Left hindlimb (tissue), 1 donor: Measurements from ENCODE around the gene IRAK2.

Source experiments
- DNase-seq: peaks from one replicate; pipeline ENCODE4 v3.0.0-alpha.2; 2018

The IRAK2 gene

GRCh38 chr3:10228248-10228950 is 63.7 kb downstream of the IRAK2 start:
- DNase-seq = no peak

GRCh38 chr3:10229576-10229975 is 64.9 kb downstream of the IRAK2 start:
- no peak for DNase-seq

- no peak for DNase-seq
Measured at GRCh38 chr3:10232137-10232536, 67.4 kb downstream of the IRAK2 start.

- no peak for DNase-seq
Measured at GRCh38 chr3:10233988-10234387, 69.3 kb downstream of the IRAK2 start.

GRCh38 chr3:10234526-10235230 is 70.0 kb downstream of the IRAK2 start:
- no peak for DNase-seq

- DNase-seq = no peak
Measured at GRCh38 chr3:10235551-10235950, 70.8 kb downstream of the IRAK2 start.

- no peak for DNase-seq
Measured at GRCh38 chr3:10238345-10239183, 73.8 kb downstream of the IRAK2 start.

- DNase-seq = no peak
Measured at GRCh38 chr3:10240799-10241198, 76.1 kb downstream of the IRAK2 start.

GRCh38 chr3:10242182-10243065 is 77.7 kb downstream of the IRAK2 start:
- no peak for DNase-seq

- no peak for DNase-seq
Measured at GRCh38 chr3:10244009-10244408, 79.3 kb downstream of the IRAK2 start.

- DNase-seq = no peak
Measured at GRCh38 chr3:10245081-10245712, 80.5 kb downstream of the IRAK2 start.

- no peak for DNase-seq
Measured at GRCh38 chr3:10247679-10248183, 83.0 kb downstream of the IRAK2 start.

GRCh38 chr3:10248184-10248983 is 83.7 kb downstream of the IRAK2 start, which contains the start of gene TATDN2:
Gene TATDN2, plus strand, starts transcription at chr3:10248459. Its CDS starts 742 bp downstream, at chr3:10249201.
- DNase-seq = peak; percentile 95

GRCh38 chr3:10248984-10249748 is 84.4 kb downstream of the IRAK2 start:
- DNase-seq = peak; percentile 43

GRCh38 chr3:10249833-10250232 is 85.1 kb downstream of the IRAK2 start:
- DNase-seq = no peak

GRCh38 chr3:10251006-10251405 is 86.3 kb downstream of the IRAK2 start:
- DNase-seq = no peak

- DNase-seq = no peak
Measured at GRCh38 chr3:10253731-10254130, 89.0 kb downstream of the IRAK2 start.

GRCh38 chr3:10255835-10256234 is 91.1 kb downstream of the IRAK2 start:
- no peak for DNase-seq

- DNase-seq = no peak
Measured at GRCh38 chr3:10259036-10259435, 94.3 kb downstream of the IRAK2 start.

GRCh38 chr3:10259798-10260197 is 95.1 kb downstream of the IRAK2 start:
- no peak for DNase-seq
